ENCODE data around the gene SCARF2.
"Not testable (repeated sequence)": the region's sequence is repeated elsewhere in the genome, so short reads cannot be mapped to it uniquely, and the experiment has no call there.

Gene SCARF2

GRCh38 chr22:20437613-20438426, at the start of gene SCARF2:
Gene SCARF2 (minus strand): TSS chr22:20437825. CDS start chr22:20437754, 71 bp downstream.
- Histone ChIP-seq H3K4me3 (replicated peaks; ENCODE audit: low read depth, low read length) (no peak within 1 kb of the TSS), H3K36me3 (ENCODE audit: control insufficient read depth, insufficient read depth, low read length) (peaks cover 10% of the 10 kb centered on the region), H3K27me3 (replicated peaks; ENCODE audit: control insufficient read depth, insufficient read depth, low read length) (peaks cover 1% of the 10 kb centered on the region; the same call in 1 of the 2 replicates)
- DNase-seq (ENCODE audit: extremely low read depth, insufficient read length): no peak
- no peak for TF ChIP-seq CTCF (IDR thresholded peaks at IDR 0.05; ENCODE audit: insufficient read depth, low read length, poor library complexity, severe bottlenecking)

- Histone ChIP-seq H3K36me3 (ENCODE audit: control insufficient read depth, insufficient read depth, low read length) (peaks cover 5% of the 10 kb centered on the region), H3K4me3 (replicated peaks; ENCODE audit: low read depth, low read length) (no peak overlapping the region), H3K27me3 (replicated peaks; ENCODE audit: control insufficient read depth, insufficient read depth, low read length) (no peaks in the 10 kb centered on the region)
- DNase-seq (ENCODE audit: extremely low read depth, insufficient read length): no peak
- TF ChIP-seq CTCF (IDR thresholded peaks at IDR 0.05; ENCODE audit: insufficient read depth, low read length, poor library complexity, severe bottlenecking): no peak
These were observed 48.6 kb upstream of the SCARF2 start for GRCh38 chr22:20486229-20486628.

DNA sequence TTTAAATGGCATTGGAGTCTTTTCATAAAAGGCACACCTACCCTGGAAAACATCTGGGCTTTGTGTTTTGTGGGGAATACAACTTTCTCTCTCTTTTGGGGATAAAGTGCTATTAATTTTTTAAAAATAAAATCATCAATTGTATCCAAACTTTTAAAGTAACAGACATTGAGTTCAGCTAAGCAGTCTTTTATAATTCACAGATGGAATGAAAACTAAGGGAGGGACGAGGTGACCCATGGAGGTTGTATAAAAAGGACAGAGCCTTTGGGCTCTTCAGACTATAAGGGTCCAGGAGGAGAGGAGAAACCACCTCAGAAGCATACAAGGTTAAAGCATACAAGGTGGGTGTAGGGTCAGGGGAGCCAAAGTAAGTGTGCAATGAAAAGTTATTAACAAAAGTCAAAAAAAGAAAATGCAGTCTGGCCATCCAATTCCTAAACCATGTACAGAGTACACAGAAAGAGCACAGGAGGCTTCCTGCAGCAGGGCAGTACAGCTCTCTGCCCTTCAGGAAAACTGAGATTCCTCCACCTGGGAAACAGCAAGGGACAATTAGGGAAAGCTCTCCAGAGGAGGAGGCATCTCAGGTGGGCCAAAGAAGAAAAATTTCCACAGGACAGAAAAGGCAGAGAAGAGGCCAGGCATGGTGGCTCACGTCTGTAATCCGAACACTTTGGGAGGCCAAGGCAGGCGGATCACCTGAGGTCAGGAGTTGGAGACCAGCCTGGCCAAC, 47.5 kb upstream of the SCARF2 start:
- H3K36me3 ChIP-seq (ENCODE audit: control insufficient read depth, insufficient read depth, low read length): peaks cover 5% of the 10 kb centered on the region
- no peak for DNase-seq (ENCODE audit: extremely low read depth, insufficient read length)
- H3K27me3 ChIP-seq (replicated peaks; ENCODE audit: control insufficient read depth, insufficient read depth, low read length): no peaks in the 10 kb centered on the region
- H3K4me3 ChIP-seq (replicated peaks; ENCODE audit: low read depth, low read length): no peak overlapping the region
- no peak for TF ChIP-seq CTCF (IDR thresholded peaks at IDR 0.05; ENCODE audit: insufficient read depth, low read length, poor library complexity, severe bottlenecking)

- Histone ChIP-seq H3K36me3 (ENCODE audit: control insufficient read depth, insufficient read depth, low read length) (peaks cover 3% of the 10 kb centered on the region), H3K27me3 (replicated peaks; ENCODE audit: control insufficient read depth, insufficient read depth, low read length) (no peaks in the 10 kb centered on the region), H3K4me3 (replicated peaks; ENCODE audit: low read depth, low read length) (no peak overlapping the region)
- TF ChIP-seq CTCF (IDR thresholded peaks at IDR 0.05; ENCODE audit: insufficient read depth, low read length, poor library complexity, severe bottlenecking): no peak
- DNase-seq (ENCODE audit: extremely low read depth, insufficient read length): no peak
These were observed 46.1 kb upstream of the SCARF2 start for GRCh38 chr22:20483771-20484170.

GRCh38 chr22:20483143-20483506, 45.5 kb upstream of the SCARF2 start:
- H3K36me3 ChIP-seq (ENCODE audit: control insufficient read depth, insufficient read depth, low read length); H3K27me3 ChIP-seq (replicated peaks; ENCODE audit: control insufficient read depth, insufficient read depth, low read length); DNase-seq (ENCODE audit: extremely low read depth, insufficient read length); H3K4me3 ChIP-seq (replicated peaks; ENCODE audit: low read depth, low read length): not testable (repeated sequence)

GRCh38 chr22:20479612-20480196, 42.1 kb upstream of the SCARF2 start:
- TF ChIP-seq CTCF (IDR thresholded peaks at IDR 0.05; ENCODE audit: insufficient read depth, low read length, poor library complexity, severe bottlenecking): no peak
- no peak for DNase-seq (ENCODE audit: extremely low read depth, insufficient read length)
- Histone ChIP-seq H3K27me3 (replicated peaks; ENCODE audit: control insufficient read depth, insufficient read depth, low read length) (no peaks in the 10 kb centered on the region), H3K36me3 (ENCODE audit: control insufficient read depth, insufficient read depth, low read length) (peaks cover 3% of the 10 kb centered on the region), H3K4me3 (replicated peaks; ENCODE audit: low read depth, low read length) (no peak overlapping the region)

- not testable (repeated sequence) for H3K36me3 ChIP-seq (ENCODE audit: control insufficient read depth, insufficient read depth, low read length); DNase-seq (ENCODE audit: extremely low read depth, insufficient read length); H3K4me3 ChIP-seq (replicated peaks; ENCODE audit: low read depth, low read length); H3K27me3 ChIP-seq (replicated peaks; ENCODE audit: control insufficient read depth, insufficient read depth, low read length)
These were observed 40.4 kb upstream of the SCARF2 start for GRCh38 chr22:20478059-20478458.

DNA sequence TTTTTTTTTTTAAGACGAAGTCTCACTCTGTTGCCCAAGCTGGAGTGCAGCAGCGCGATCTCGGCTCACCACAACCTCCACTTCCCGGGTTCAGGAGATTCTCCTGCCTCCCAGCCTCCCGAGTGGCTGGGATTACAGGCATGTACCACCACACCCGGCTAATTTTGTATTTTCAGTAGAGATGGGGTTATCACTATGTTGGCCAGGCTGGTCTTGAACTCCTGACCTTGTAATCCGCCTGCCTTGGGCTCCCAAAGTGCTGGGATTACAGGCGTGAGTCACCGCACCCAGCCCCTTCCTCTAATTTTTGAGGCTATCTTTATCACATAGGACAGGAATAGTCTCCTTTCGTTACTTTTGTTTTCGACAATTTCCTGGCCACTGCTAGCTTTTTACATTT, 37.9 kb upstream of the SCARF2 start:
- H3K27me3 ChIP-seq (replicated peaks; ENCODE audit: control insufficient read depth, insufficient read depth, low read length); DNase-seq (ENCODE audit: extremely low read depth, insufficient read length); H3K4me3 ChIP-seq (replicated peaks; ENCODE audit: low read depth, low read length); H3K36me3 ChIP-seq (ENCODE audit: control insufficient read depth, insufficient read depth, low read length): not testable (repeated sequence)
